ENCODE measurements around the gene RITA1.

Gene RITA1

GRCh38 chr12:113230315-113231234, 45.1 kb downstream of the RITA1 start:
- DNase-seq (ENCODE audit: low spot score), result no peak

- DNase-seq (ENCODE audit: low spot score), result no peak
Observed at GRCh38 chr12:113231235-113232088, 45.9 kb downstream of the RITA1 start.

- DNase-seq (ENCODE audit: low spot score), result no peak
Observed at GRCh38 chr12:113232089-113232839, 46.7 kb downstream of the RITA1 start.

GRCh38 chr12:113232840-113233585, 47.5 kb downstream of the RITA1 start:
- DNase-seq (ENCODE audit: low spot score), result peak; percentile 79

GRCh38 chr12:113233967-113234366, 48.4 kb downstream of the RITA1 start:
- no peak for DNase-seq (ENCODE audit: low spot score)

GRCh38 chr12:113234483-113234882, 49.0 kb downstream of the RITA1 start:
- DNase-seq (ENCODE audit: low spot score), result no peak

- no peak for DNase-seq (ENCODE audit: low spot score)
Observed at GRCh38 chr12:113235976-113236375, 50.5 kb downstream of the RITA1 start.

GRCh38 chr12:113236539-113237399, 51.2 kb downstream of the RITA1 start:
- DNase-seq (ENCODE audit: low spot score), result no peak

GRCh38 chr12:113237748-113238147, 52.2 kb downstream of the RITA1 start:
- DNase-seq (ENCODE audit: low spot score), result no peak

- DNase-seq (ENCODE audit: low spot score), result no peak
Observed at GRCh38 chr12:113238309-113238708, 52.8 kb downstream of the RITA1 start.

GRCh38 chr12:113239288-113239771, 53.8 kb downstream of the RITA1 start:
- no peak for DNase-seq (ENCODE audit: low spot score)

- no peak for DNase-seq (ENCODE audit: low spot score)
Observed at GRCh38 chr12:113239811-113240331, 54.4 kb downstream of the RITA1 start.

- DNase-seq (ENCODE audit: low spot score), result no peak
Observed at GRCh38 chr12:113240395-113240794, 54.9 kb downstream of the RITA1 start.

GRCh38 chr12:113241191-113242025, 55.9 kb downstream of the RITA1 start:
- DNase-seq (ENCODE audit: low spot score), result no peak

All from NAMALWA (cell line).